Activated CD4-positive, CD25-positive, alpha-beta regulatory T cell (primary cell): ENCODE measurements around the gene PUS7L.
"Not testable (repeated sequence)": the region's sequence is repeated elsewhere in the genome, so short reads cannot be mapped to it uniquely, and the experiment has no call there.

Experiments used
- DNase-seq, 4 experiments: peaks; one replicate each; lab custom pipeline; 2025; lab: John Stamatoyannopoulos, UW

The PUS7L gene

GRCh38 chr12:43750814-43751213 lies 7.8 kb downstream of the PUS7L start:
- DNase-seq, result no peak

GRCh38 chr12:43749016-43749415 lies 9.6 kb downstream of the PUS7L start:
- no peak for DNase-seq

- DNase-seq, result no peak
Observed at GRCh38 chr12:43744826-43745225, 13.8 kb downstream of the PUS7L start.

- DNase-seq, result no peak
Observed at GRCh38 chr12:43742106-43742505, 16.5 kb downstream of the PUS7L start.

- no peak for DNase-seq
Observed at GRCh38 chr12:43740511-43741100, 18.0 kb downstream of the PUS7L start.

GRCh38 chr12:43737646-43738045 lies 20.9 kb downstream of the PUS7L start:
- no peak for DNase-seq

GRCh38 chr12:43736927-43737440 lies 21.6 kb downstream of the PUS7L start:
- no peak for DNase-seq

- no peak for DNase-seq
Observed at GRCh38 chr12:43733687-43734086, 24.9 kb downstream of the PUS7L start.

GRCh38 chr12:43730283-43730682 lies 28.3 kb downstream of the PUS7L start:
- no peak for DNase-seq

- DNase-seq, result no peak
Observed at GRCh38 chr12:43728698-43729097, 29.9 kb downstream of the PUS7L start.

- DNase-seq, result no peak
Observed at GRCh38 chr12:43728117-43728516, 30.5 kb downstream of the PUS7L start.

GRCh38 chr12:43723134-43723533 lies 35.5 kb downstream of the PUS7L start:
- no peak for DNase-seq

GRCh38 chr12:43722621-43723020 lies 36.0 kb downstream of the PUS7L start:
- DNase-seq, result no peak

GRCh38 chr12:43711348-43711747 lies 47.2 kb downstream of the PUS7L start:
- DNase-seq, result no peak

GRCh38 chr12:43703772-43704171 lies 54.8 kb downstream of the PUS7L start:
- not testable (repeated sequence) for DNase-seq

GRCh38 chr12:43701194-43701593 lies 57.4 kb downstream of the PUS7L start:
- not testable (repeated sequence) for DNase-seq

GRCh38 chr12:43696154-43696553 lies 62.4 kb downstream of the PUS7L start:
- no peak for DNase-seq

GRCh38 chr12:43694879-43695278 lies 63.7 kb downstream of the PUS7L start:
- DNase-seq, result no peak

- no peak for DNase-seq
Observed at GRCh38 chr12:43692064-43692463, 66.5 kb downstream of the PUS7L start.

GRCh38 chr12:43685491-43685890 lies 73.1 kb downstream of the PUS7L start:
- DNase-seq, result not testable (repeated sequence)

- DNase-seq, result no peak
Observed at GRCh38 chr12:43676183-43676813, 82.3 kb downstream of the PUS7L start.

GRCh38 chr12:43675048-43675904 lies 83.3 kb downstream of the PUS7L start:
- DNase-seq, result no peak

- no peak for DNase-seq
Observed at GRCh38 chr12:43669373-43669772, 89.2 kb downstream of the PUS7L start.
